HepG2 (cell line): Measurements from ENCODE around the gene GNPDA2. TPM values are rescaled to one million over a fixed set of nuclear protein-coding genes. Genes with fewer than 3 reads are reported as not detected.

ENCODE experiments used
- DZIP1 ChIP-seq: sonication (generic); formaldehyde crosslinking; IDR thresholded peaks from 2 replicates; pipeline ENCODE4 v1.5.0; 2020; ENCODE audit warnings: mild to moderate bottlenecking, missing genetic modification reagents
- HNF1B ChIP-seq: sonication (generic); formaldehyde crosslinking; IDR thresholded peaks from 2 replicates; pipeline ENCODE4 v1.5.1; 2020; ENCODE audit warnings: mild to moderate bottlenecking, moderate library complexity, missing genetic modification reagents
- IKZF4 ChIP-seq: sonication (generic); formaldehyde crosslinking; IDR thresholded peaks from 2 replicates; pipeline ENCODE4 v1.5.1; 2020; ENCODE audit warnings: borderline replicate concordance, mild to moderate bottlenecking, low read depth, missing genetic modification reagents; ENCODE audit errors: not compliant biosample characterization
- ISL2 ChIP-seq: sonication (generic); formaldehyde crosslinking; IDR thresholded peaks from 2 replicates; pipeline ENCODE4 v1.5.0; 2020; ENCODE audit warnings: missing genetic modification reagents
- NFE2 ChIP-seq: sonication (generic); formaldehyde crosslinking; IDR thresholded peaks from 2 replicates; pipeline ENCODE4 v1.4.0; 2020; ENCODE audit warnings: missing genetic modification reagents
- NFKBIZ ChIP-seq: IDR thresholded peaks from 2 replicates; pipeline ENCODE4 v1.6.1; 2018; ENCODE audit warnings: missing genetic modification reagents, missing compliant biosample characterization
- NPAS2 ChIP-seq: sonication (generic); formaldehyde crosslinking; IDR thresholded peaks from 2 replicates; pipeline ENCODE4 v1.8.0; 2022; ENCODE audit warnings: mild to moderate bottlenecking, missing genetic modification reagents, borderline replicate concordance
- PAX8 ChIP-seq: sonication (generic); formaldehyde crosslinking; IDR thresholded peaks from 2 replicates; pipeline ENCODE4 v1.8.0; 2022; ENCODE audit warnings: mild to moderate bottlenecking, missing genetic modification reagents, borderline replicate concordance
- POGZ ChIP-seq: sonication (generic); formaldehyde crosslinking; IDR thresholded peaks from 2 replicates; pipeline ENCODE4 v1.4.0; 2020; ENCODE audit warnings: mild to moderate bottlenecking, missing genetic modification reagents
- SP140L ChIP-seq: sonication (generic); formaldehyde crosslinking; IDR thresholded peaks from 2 replicates; pipeline ENCODE4 v1.4.0; 2020; ENCODE audit warnings: missing genetic modification reagents, borderline replicate concordance
- SPEN ChIP-seq: sonication (generic); formaldehyde crosslinking; IDR thresholded peaks from 2 replicates; pipeline ENCODE4 v1.5.1; 2020; ENCODE audit warnings: low read depth, mild to moderate bottlenecking, missing genetic modification reagents
- SRF ChIP-seq: IDR thresholded peaks from 2 replicates; pipeline ENCODE4 v1.6.1; 2011; ENCODE audit warnings: mild to moderate bottlenecking, low read depth, low read length, moderate library complexity
- THAP7 ChIP-seq: sonication (generic); formaldehyde crosslinking; IDR thresholded peaks from 2 replicates; pipeline ENCODE4 v1.8.1; 2023; ENCODE audit warnings: mild to moderate bottlenecking, missing genetic modification reagents
- ZKSCAN8 ChIP-seq: IDR thresholded peaks from 2 replicates; pipeline ENCODE4 v1.6.1; 2016; ENCODE audit warnings: borderline replicate concordance, missing genetic modification reagents, missing compliant biosample characterization
- ZMAT3 ChIP-seq: sonication (generic); formaldehyde crosslinking; conservative IDR thresholded peaks from 2 replicates; pipeline ENCODE4 v1.7.0; 2021; ENCODE audit warnings: missing genetic modification reagents
- ZNF331 ChIP-seq: sonication (generic); formaldehyde crosslinking; IDR thresholded peaks from 2 replicates; pipeline ENCODE4 v1.4.0; 2020; ENCODE audit warnings: missing genetic modification reagents
- ZNF501 ChIP-seq: sonication (generic); formaldehyde crosslinking; IDR thresholded peaks from 2 replicates; pipeline ENCODE4 v1.5.1; 2020; ENCODE audit warnings: mild to moderate bottlenecking, moderate library complexity, missing genetic modification reagents
- ZNF513 ChIP-seq: sonication (generic); formaldehyde crosslinking; conservative IDR thresholded peaks from 2 replicates; pipeline ENCODE4 v1.5.0; 2020; ENCODE audit warnings: missing genetic modification reagents
- ZNF552 ChIP-seq: sonication (generic); formaldehyde crosslinking; IDR thresholded peaks from 2 replicates; pipeline ENCODE4 v1.9.0; 2022; ENCODE audit warnings: missing genetic modification reagents, mild to moderate bottlenecking, borderline replicate concordance
- ZSCAN29 ChIP-seq: sonication (generic); formaldehyde crosslinking; conservative IDR thresholded peaks from 2 replicates; pipeline ENCODE4 v1.4.0; 2020; ENCODE audit warnings: mild to moderate bottlenecking, missing genetic modification reagents
- ZSCAN9 ChIP-seq: IDR thresholded peaks from 2 replicates; pipeline ENCODE4 v1.6.1; 2016; ENCODE audit warnings: borderline replicate concordance
- polyA plus RNA-seq, 8 experiments: library from polyadenylated mRNA; depleted of rRNA in 3 of 8; stranded (reverse) in 7 of 8; unstranded in 1 of 8; fragments of >200 nt; fragmentation: Illumina TruSeq in 4 of 8; extraction: Trizol in 4 of 8; gene quantifications; 2 replicates each; pipeline versions ENCODE4 v1.2.1 to v1.2.3, GENCODE V29; 2011 to 2016; ENCODE audit warnings: low read depth in 4 of 8, missing spikeins in 1 of 8, mixed read lengths in 1 of 8; ENCODE audit not compliant: insufficient read depth in 1 of 8
- total RNA-seq, 5 experiments: library from RNA; depleted of rRNA; stranded (reverse); fragments of >200 nt; fragmentation: Illumina TruSeq; extraction: Trizol; gene quantifications; 2 replicates each; pipeline ENCODE4 v1.2.3, GENCODE V29; 2016; ENCODE audit warnings: low read depth in 1 of 5

The GNPDA2 gene
- total and polyA plus RNA-seq, 2 of the 13 experiments (the other 11 are each of a cell fraction or from before 2014, with no cell fraction given), result 5.4 to 9.0 TPM

GRCh38 chr4:44726038-44726871 lies at the start of gene GNPDA2 (continued):
- TF ChIP-seq DZIP1 (CRISPR knock-in tag) (peak; percentile 80), ZNF331 (CRISPR knock-in tag) (peak; percentile 74), SRF (no peak), ZKSCAN8 (CRISPR knock-in tag) (no peak), SP140L (CRISPR knock-in tag) (peak; percentile 32; the same call in 1 of the 2 replicates), IKZF4 (CRISPR knock-in tag) (peak; percentile 34), ZSCAN9 (CRISPR knock-in tag) (peak; percentile 46; the same call in 1 of the 2 replicates), POGZ (peak; percentile 94), NFKBIZ (no peak), HNF1B (peak; percentile 71), ZNF552 (CRISPR knock-in tag) (peak; percentile 54; the same call in 1 of the 2 replicates), PAX8 (peak; percentile 20; the same call in 1 of the 2 replicates), NFE2 (CRISPR knock-in tag) (no peak), SPEN (CRISPR knock-in tag) (peak; percentile 78), ZNF513 (CRISPR knock-in tag) (no peak), ISL2 (CRISPR knock-in tag) (peak; percentile 25; the same call in 1 of the 2 replicates), ZMAT3 (0 out of 2 replicates have a peak, but pooled peaks have one; percentile 66), ZNF501 (CRISPR knock-in tag) (peak; percentile 80), NPAS2 (CRISPR knock-in tag) (no peak), ZSCAN29 (CRISPR knock-in tag) (peak; percentile 66; the same call in 1 of the 2 replicates), THAP7 (CRISPR knock-in tag) (peak; percentile 21; the same call in 1 of the 2 replicates)
